Mesodermal cell (in vitro differentiated cells): ENCODE measurements around the gene POGLUT2.

Experiments
- H3K27ac ChIP-seq: 2 replicates; pipeline ENCODE4 v1.7.0; 2013; ENCODE audit warnings: mild to moderate bottlenecking, low read depth, low read length, moderate library complexity; ENCODE audit not compliant: severe bottlenecking
- H3K36me3 ChIP-seq: 2 replicates; pipeline ENCODE4 v1.7.1; 2013; ENCODE audit warnings: mild to moderate bottlenecking, low read length, moderate library complexity; ENCODE audit not compliant: control insufficient read depth, insufficient read depth
- H3K4me1 ChIP-seq: one replicate; pipeline ENCODE4 v1.7.1; 2013; ENCODE audit warnings: mild to moderate bottlenecking, low read length; ENCODE audit not compliant: insufficient read depth, control insufficient read depth, poor library complexity, severe bottlenecking
- H3K4me3 ChIP-seq: 2 replicates; pipeline ENCODE4 v1.7.0; 2013; ENCODE audit warnings: low read length, control low read depth, mild to moderate bottlenecking; ENCODE audit not compliant: insufficient read depth, poor library complexity, severe bottlenecking; ENCODE audit errors: extremely low read depth
- H3K9me3 ChIP-seq: 2 replicates; pipeline ENCODE4 v1.7.1; 2013; ENCODE audit warnings: mild to moderate bottlenecking, low read length, moderate library complexity; ENCODE audit not compliant: control insufficient read depth
- WGBS, 2 experiments: methylation state at CpG; one replicate each; pipeline ENCODE4 v1.1.5; 2013; ENCODE audit warnings: missing lambda C conversion rate in 2 of 2; ENCODE audit not compliant: insufficient coverage in 2 of 2; 5-methylcytosine and 5-hydroxymethylcytosine counted together

The POGLUT2 gene

GRCh38 chr13:102763741-102764140, 35.0 kb downstream of the POGLUT2 start:
- no peak overlapping the region for H3K4me3 ChIP-seq
- no peaks in the 10 kb centered on the region for H3K9me3 ChIP-seq
- peaks cover 8% of the 10 kb centered on the region for H3K36me3 ChIP-seq
- 80% methylated on average over 1 of the region's 1 CpG; no CpG with 5 or more reads in 1 of the 2 experiments for WGBS, 2 experiments
- H3K4me1 ChIP-seq, result no peaks in the 10 kb centered on the region
- no peak overlapping the region for H3K27ac ChIP-seq

GRCh38 chr13:102761071-102761470, 37.7 kb downstream of the POGLUT2 start:
- Histone ChIP-seq H3K9me3 (no peaks in the 10 kb centered on the region), H3K4me3 (no peak overlapping the region), H3K36me3 (no peaks in the 10 kb centered on the region), H3K4me1 (no peaks in the 10 kb centered on the region), H3K27ac (no peak overlapping the region)
- WGBS, 2 experiments, result no CpG with 5 or more reads among the region's 1 CpG

- no peaks in the 10 kb centered on the region for H3K9me3 ChIP-seq
- H3K4me1 ChIP-seq, result no peaks in the 10 kb centered on the region
- H3K4me3 ChIP-seq, result no peak overlapping the region
- WGBS, 2 experiments, result 100% methylated on average over 1 of the region's 2 CpGs; no CpG with 5 or more reads in 1 of the 2 experiments
- no peak overlapping the region for H3K27ac ChIP-seq
- no peaks in the 10 kb centered on the region for H3K36me3 ChIP-seq
These were observed 39.9 kb downstream of the POGLUT2 start for GRCh38 chr13:102758842-102759241.

- H3K4me3 ChIP-seq, result no peak overlapping the region
- no peaks in the 10 kb centered on the region for H3K36me3 ChIP-seq
- H3K4me1 ChIP-seq, result no peaks in the 10 kb centered on the region
- no peaks in the 10 kb centered on the region for H3K9me3 ChIP-seq
- no peak overlapping the region for H3K27ac ChIP-seq
- no CpG with 5 or more reads among the region's 1 CpG for WGBS, 2 experiments
These were observed 41.8 kb downstream of the POGLUT2 start for GRCh38 chr13:102757006-102757405.

GRCh38 chr13:102751886-102752285, 46.9 kb downstream of the POGLUT2 start:
- H3K27ac ChIP-seq, result no peak overlapping the region
- H3K9me3 ChIP-seq, result no peaks in the 10 kb centered on the region
- H3K36me3 ChIP-seq, result no peaks in the 10 kb centered on the region
- no peak overlapping the region for H3K4me3 ChIP-seq
- no peaks in the 10 kb centered on the region for H3K4me1 ChIP-seq
- 92 to 100% methylated on average over 1 to 2 of the region's 3 CpGs for WGBS, 2 experiments

- H3K4me3 ChIP-seq, result no peak overlapping the region
- no peaks in the 10 kb centered on the region for H3K36me3 ChIP-seq
- H3K27ac ChIP-seq, result no peak overlapping the region
- no peaks in the 10 kb centered on the region for H3K4me1 ChIP-seq
- H3K9me3 ChIP-seq, result peaks cover 18% of the 10 kb centered on the region
These were observed 56.3 kb downstream of the POGLUT2 start for GRCh38 chr13:102742506-102742905.

- H3K9me3 ChIP-seq, result peaks cover 18% of the 10 kb centered on the region
- no peak overlapping the region for H3K27ac ChIP-seq
- 13 to 50% methylated on average over 1 of the region's 1 CpG for WGBS, 2 experiments
- H3K4me1 ChIP-seq, result no peaks in the 10 kb centered on the region
- H3K4me3 ChIP-seq, result no peak overlapping the region
- H3K36me3 ChIP-seq, result no peaks in the 10 kb centered on the region
These were observed 56.7 kb downstream of the POGLUT2 start for GRCh38 chr13:102742101-102742500.
